ENCODE measurements around the gene CACNA1G. TPM values are rescaled to one million over a fixed set of nuclear protein-coding genes. Genes with fewer than 3 reads are reported as not detected.

Gene CACNA1G
- total RNA-seq, 1 donor from 2014 or later, result 29.0 TPM

DNA sequence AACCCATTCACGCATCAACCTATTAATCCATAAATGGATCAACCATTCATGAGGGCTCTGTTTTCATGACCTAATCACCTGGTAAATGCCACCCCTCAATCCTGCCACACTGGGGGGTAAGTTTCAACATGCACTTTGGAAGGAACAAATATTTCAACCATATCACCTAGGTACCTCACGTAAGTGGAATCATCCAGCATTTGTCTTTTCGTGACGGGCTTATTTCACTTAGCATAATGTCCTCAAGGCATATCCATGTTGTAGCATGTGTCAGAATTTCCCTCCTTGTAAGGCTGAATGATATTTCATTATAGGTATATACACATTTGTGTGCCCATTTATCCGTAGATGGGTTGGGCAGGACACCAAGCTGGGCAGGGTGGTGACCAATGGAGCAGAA lies 111.6 kb downstream of the CACNA1G start:
- Mint-ChIP-seq H3K36me3 (no peaks in the 10 kb centered on the region), H3K9me3 (no peaks in the 10 kb centered on the region), H3K27me3 (ENCODE audit: low read depth) (no peaks in the 10 kb centered on the region), H3K4me3 (no peak overlapping the region), H3K4me1 (peaks cover 10% of the 10 kb centered on the region), H3K27ac (no peak overlapping the region)
- TF ChIP-seq, protein P1, sequence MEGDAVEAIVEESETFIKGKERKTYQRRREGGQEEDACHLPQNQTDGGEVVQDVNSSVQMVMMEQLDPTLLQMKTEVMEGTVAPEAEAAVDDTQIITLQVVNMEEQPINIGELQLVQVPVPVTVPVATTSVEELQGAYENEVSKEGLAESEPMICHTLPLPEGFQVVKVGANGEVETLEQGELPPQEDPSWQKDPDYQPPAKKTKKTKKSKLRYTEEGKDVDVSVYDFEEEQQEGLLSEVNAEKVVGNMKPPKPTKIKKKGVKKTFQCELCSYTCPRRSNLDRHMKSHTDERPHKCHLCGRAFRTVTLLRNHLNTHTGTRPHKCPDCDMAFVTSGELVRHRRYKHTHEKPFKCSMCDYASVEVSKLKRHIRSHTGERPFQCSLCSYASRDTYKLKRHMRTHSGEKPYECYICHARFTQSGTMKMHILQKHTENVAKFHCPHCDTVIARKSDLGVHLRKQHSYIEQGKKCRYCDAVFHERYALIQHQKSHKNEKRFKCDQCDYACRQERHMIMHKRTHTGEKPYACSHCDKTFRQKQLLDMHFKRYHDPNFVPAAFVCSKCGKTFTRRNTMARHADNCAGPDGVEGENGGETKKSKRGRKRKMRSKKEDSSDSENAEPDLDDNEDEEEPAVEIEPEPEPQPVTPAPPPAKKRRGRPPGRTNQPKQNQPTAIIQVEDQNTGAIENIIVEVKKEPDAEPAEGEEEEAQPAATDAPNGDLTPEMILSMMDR (IDR thresholded peaks at IDR 0.05; ENCODE audit: unreplicated experiment), result no peak
- no peak for DNase-seq (ENCODE audit: low spot score in 2 of 2, unreplicated experiment in 2 of 2)

DNA sequence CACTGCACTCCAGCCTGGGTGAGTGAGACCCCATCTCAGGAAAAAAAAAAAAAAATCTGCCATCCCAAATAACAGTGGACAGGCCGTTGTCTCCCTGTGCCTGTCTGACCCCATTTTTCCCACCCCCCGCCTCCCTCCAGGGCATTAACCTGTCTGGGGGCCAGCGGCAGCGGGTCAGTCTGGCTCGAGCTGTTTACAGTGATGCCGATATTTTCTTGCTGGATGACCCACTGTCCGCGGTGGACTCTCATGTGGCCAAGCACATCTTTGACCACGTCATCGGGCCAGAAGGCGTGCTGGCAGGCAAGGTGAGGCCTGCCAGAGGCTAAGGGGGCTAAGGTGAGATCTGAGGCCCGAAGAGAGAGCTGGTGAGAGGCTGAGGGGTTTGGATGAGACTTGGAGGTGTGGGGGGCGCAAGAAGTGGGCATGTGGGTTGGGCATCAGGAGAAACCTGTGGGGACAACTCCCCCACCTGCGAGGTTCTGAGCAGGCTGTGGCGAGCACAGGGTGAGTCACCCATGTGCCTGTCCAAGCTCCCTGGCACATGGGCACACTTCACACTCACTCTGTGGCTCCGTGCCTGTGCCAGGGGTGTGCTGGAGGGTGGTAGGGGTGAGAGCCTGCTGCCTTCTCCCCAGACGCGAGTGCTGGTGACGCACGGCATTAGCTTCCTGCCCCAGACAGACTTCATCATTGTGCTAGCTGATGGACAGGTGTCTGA lies 112.5 kb downstream of the CACNA1G start:
- Mint-ChIP-seq H3K27me3 (ENCODE audit: low read depth) (no peaks in the 10 kb centered on the region), H3K4me1 (peaks cover 10% of the 10 kb centered on the region), H3K36me3 (no peaks in the 10 kb centered on the region), H3K4me3 (no peak overlapping the region), H3K27ac (no peak overlapping the region), H3K9me3 (no peaks in the 10 kb centered on the region)
- DNase-seq (ENCODE audit: low spot score in 2 of 2, unreplicated experiment in 2 of 2), result no peak
- TF ChIP-seq, protein P1 (IDR thresholded peaks at IDR 0.05; ENCODE audit: unreplicated experiment), result no peak

DNA sequence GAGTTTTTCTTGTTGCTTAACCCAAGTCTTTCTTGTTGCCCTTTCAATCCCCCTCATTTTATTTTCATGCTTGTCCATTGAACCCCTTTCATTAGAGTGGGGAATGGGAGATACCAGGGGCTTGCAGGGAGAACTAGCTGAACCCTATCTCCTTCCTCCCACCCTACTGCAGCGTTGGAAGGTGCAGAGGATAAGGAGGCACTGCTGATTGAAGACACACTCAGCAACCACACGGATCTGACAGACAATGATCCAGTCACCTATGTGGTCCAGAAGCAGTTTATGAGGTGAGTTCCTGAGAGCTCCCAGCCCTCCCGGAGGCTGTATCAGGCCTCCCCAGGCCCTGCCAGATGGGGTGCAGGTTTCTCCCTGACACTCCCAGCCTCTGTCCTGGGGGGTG lies 114.7 kb downstream of the CACNA1G start:
- H3K27me3 Mint-ChIP-seq (ENCODE audit: low read depth), result no peaks in the 10 kb centered on the region
- no peak for DNase-seq (ENCODE audit: low spot score in 2 of 2, unreplicated experiment in 2 of 2)
- no peak overlapping the region for H3K27ac Mint-ChIP-seq
- H3K4me3 Mint-ChIP-seq, result no peak overlapping the region
- H3K4me1 Mint-ChIP-seq, result peaks cover 10% of the 10 kb centered on the region
- H3K36me3 Mint-ChIP-seq, result no peaks in the 10 kb centered on the region
- TF ChIP-seq, protein P1 (IDR thresholded peaks at IDR 0.05; ENCODE audit: unreplicated experiment), result no peak
- no peaks in the 10 kb centered on the region for H3K9me3 Mint-ChIP-seq

DNA sequence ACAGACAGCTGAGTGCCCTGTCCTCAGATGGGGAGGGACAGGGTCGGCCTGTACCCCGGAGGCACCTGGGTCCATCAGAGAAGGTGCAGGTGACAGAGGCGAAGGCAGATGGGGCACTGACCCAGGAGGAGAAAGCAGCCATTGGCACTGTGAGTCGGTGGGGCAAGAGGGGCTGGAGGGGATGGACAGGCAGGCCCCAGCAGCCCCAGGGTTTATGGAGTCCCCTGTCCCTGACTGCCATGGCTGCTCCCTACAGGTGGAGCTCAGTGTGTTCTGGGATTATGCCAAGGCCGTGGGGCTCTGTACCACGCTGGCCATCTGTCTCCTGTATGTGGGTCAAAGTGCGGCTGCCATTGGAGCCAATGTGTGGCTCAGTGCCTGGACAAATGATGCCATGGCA lies 115.1 kb downstream of the CACNA1G start:
- H3K9me3 Mint-ChIP-seq, result no peaks in the 10 kb centered on the region
- peaks cover 9% of the 10 kb centered on the region for H3K4me1 Mint-ChIP-seq
- no peak for DNase-seq (ENCODE audit: low spot score in 2 of 2, unreplicated experiment in 2 of 2)
- no peaks in the 10 kb centered on the region for H3K27me3 Mint-ChIP-seq (ENCODE audit: low read depth)
- H3K4me3 Mint-ChIP-seq, result no peak overlapping the region
- H3K36me3 Mint-ChIP-seq, result no peaks in the 10 kb centered on the region
- TF ChIP-seq, protein P1 (IDR thresholded peaks at IDR 0.05; ENCODE audit: unreplicated experiment), result no peak
- H3K27ac Mint-ChIP-seq, result no peak overlapping the region

DNA sequence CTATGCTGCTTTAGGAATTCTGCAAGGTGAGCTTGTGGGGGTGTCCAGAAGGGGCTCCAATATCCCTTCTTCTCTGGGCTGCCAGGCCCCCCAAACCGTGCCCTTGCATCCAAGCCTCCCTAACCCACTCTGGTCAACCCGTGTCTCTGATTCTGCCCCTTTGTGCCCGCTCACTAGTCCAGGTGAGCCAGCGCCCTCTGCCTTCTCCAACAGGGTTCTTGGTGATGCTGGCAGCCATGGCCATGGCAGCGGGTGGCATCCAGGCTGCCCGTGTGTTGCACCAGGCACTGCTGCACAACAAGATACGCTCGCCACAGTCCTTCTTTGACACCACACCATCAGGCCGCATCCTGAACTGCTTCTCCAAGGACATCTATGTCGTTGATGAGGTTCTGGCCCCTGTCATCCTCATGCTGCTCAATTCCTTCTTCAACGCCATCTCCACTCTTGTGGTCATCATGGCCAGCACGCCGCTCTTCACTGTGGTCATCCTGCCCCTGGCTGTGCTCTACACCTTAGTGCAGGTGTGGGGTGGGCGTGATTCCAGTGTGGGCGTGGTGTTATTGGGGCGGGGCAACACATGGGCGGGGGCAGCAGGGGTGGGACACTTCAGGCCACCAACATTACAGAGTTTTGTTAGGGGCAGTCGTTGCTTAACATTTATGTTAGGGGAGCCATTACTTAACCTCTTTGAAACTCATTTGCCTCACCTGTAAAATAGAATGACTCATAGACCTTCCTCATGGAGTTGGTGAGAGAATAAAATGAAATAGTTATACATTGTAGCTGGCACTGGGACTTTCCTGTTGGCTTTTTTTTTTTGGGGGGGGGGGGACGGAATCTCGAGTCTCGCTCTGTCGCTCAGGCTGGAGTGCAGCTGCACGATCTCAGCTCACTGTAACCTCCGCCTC lies 115.8 kb downstream of the CACNA1G start:
- Mint-ChIP-seq H3K9me3 (no peaks in the 10 kb centered on the region), H3K27me3 (ENCODE audit: low read depth) (no peaks in the 10 kb centered on the region), H3K4me1 (peaks cover 6% of the 10 kb centered on the region), H3K4me3 (no peak overlapping the region), H3K27ac (no peak overlapping the region), H3K36me3 (no peaks in the 10 kb centered on the region)
- DNase-seq (ENCODE audit: low spot score in 2 of 2, unreplicated experiment in 2 of 2), result no peak
- TF ChIP-seq, protein P1 (IDR thresholded peaks at IDR 0.05; ENCODE audit: unreplicated experiment), result no peak

Other genes with a start within 250 kb of the CACNA1G start
- gene XYLT2, start 214.6 kb upstream of the CACNA1G start, total RNA-seq, result 32.3 to 35.3 TPM (median 33.3 TPM) in 3 replicates
- gene MRPL27, start 187.5 kb upstream of the CACNA1G start, total RNA-seq, result 55.0 to 57.5 TPM (median 56.0 TPM) in 3 replicates
- gene EME1, start 187.5 kb upstream of the CACNA1G start, total RNA-seq, result 7.8 to 11.6 TPM (median 10.3 TPM) in 3 replicates
- 60.7 to 65.1 TPM (median 63.5 TPM) in 3 replicates for gene LRRC59, start 163.2 kb upstream of the CACNA1G start, total RNA-seq
- gene ACSF2, start 134.5 kb upstream of the CACNA1G start, total RNA-seq, result 107 to 113 TPM (median 112 TPM) in 3 replicates
- gene CHAD, start 91.8 kb upstream of the CACNA1G start, total RNA-seq, result not detected in 3 replicates
- 40.1 to 40.8 TPM (median 40.7 TPM) in 3 replicates for gene RSAD1, start 81.9 kb upstream of the CACNA1G start, total RNA-seq
- 5.1 to 6.5 TPM (median 6.1 TPM) in 3 replicates for gene MYCBPAP, start 52.3 kb upstream of the CACNA1G start, total RNA-seq
- gene EPN3, start 28.0 kb upstream of the CACNA1G start, total RNA-seq, result 14.2 to 15.1 TPM (median 14.7 TPM) in 3 replicates
- gene SPATA20, start 13.5 kb upstream of the CACNA1G start, total RNA-seq, result 71.3 to 71.7 TPM (median 71.4 TPM) in 3 replicates
- gene ABCC3, start 74.2 kb downstream of the CACNA1G start, total RNA-seq, result 0.44 to 1.2 TPM (median 0.93 TPM) in 3 replicates
- 35.9 to 38.8 TPM (median 37.6 TPM) in 3 replicates for gene ANKRD40, start 147.2 kb downstream of the CACNA1G start, total RNA-seq
- 240 to 261 TPM (median 252 TPM) in 3 replicates for gene LUC7L3, start 158.9 kb downstream of the CACNA1G start, total RNA-seq
- not detected in 3 replicates for gene ANKRD40CL, start 206.8 kb downstream of the CACNA1G start, total RNA-seq

Data from mesothelial cell of epicardium (in vitro differentiated cells).